Measurements from ENCODE around the gene PYGO2.

The PYGO2 gene

DNA sequence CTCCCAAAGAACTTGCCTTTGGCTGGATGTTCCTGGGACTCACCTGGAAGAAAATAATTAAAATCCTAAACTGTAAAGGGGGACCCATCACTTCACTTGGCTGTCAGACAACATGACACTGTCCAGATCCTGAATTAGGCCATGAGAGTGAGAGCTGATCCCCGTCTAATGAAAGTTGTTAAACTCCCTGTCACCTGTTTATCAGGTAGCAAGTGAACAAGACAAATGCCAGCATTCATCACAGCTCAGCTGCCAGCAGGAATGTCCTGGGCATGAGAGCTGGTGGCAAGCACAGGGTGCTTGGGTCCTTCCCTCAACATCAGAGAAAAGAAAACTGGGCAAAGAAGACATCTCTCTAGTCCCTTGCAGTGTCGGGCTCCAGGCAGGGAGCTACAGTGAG lies 48.8 kb downstream of the PYGO2 start:
- no peak overlapping the region for H3K4ac ChIP-seq (ENCODE audit: low read depth, low read length)
- no peak overlapping the region for H3K4me3 ChIP-seq (ENCODE audit: low read depth, low read length)
- no peak overlapping the region for H4K91ac ChIP-seq (ENCODE audit: low read depth, low read length)
- no peak overlapping the region for H2BK120ac ChIP-seq (ENCODE audit: insufficient read depth, low read length, poor library complexity)
- H3K23ac ChIP-seq (ENCODE audit: low read length) = no peak overlapping the region
- H3K4me1 ChIP-seq (ENCODE audit: control insufficient read depth in 1 of 2, insufficient read depth in 2 of 2, low read length in 2 of 2) = no peaks in the 10 kb centered on the region
- no peaks in the 10 kb centered on the region for H3K36me3 ChIP-seq (ENCODE audit: control insufficient read depth in 1 of 2, insufficient read depth in 2 of 2, low read length in 2 of 2)
- no peaks in the 10 kb centered on the region for H3K79me1 ChIP-seq (ENCODE audit: low read length)
- no peak overlapping the region for H2BK12ac ChIP-seq (ENCODE audit: low read length)
- H3K9ac ChIP-seq (ENCODE audit: low read length) = no peak overlapping the region
- DNase-seq = no peak
- H3K27ac ChIP-seq (ENCODE audit: low read depth, low read length) = no peak overlapping the region
- no peak overlapping the region for H4K12ac ChIP-seq (ENCODE audit: low read depth, low read length)
- H2AFZ ChIP-seq (ENCODE audit: insufficient read depth, low read length, poor library complexity) = no peak overlapping the region
- no peak overlapping the region for H3K18ac ChIP-seq (ENCODE audit: low read length)
- peaks cover 16% of the 10 kb centered on the region for H3K9me3 ChIP-seq (ENCODE audit: insufficient read depth, low read depth, low read length)
- H3K14ac ChIP-seq (ENCODE audit: low read length) = no peak overlapping the region
- no peak overlapping the region for H4K8ac ChIP-seq (ENCODE audit: low read depth, low read length)
- no peaks in the 10 kb centered on the region for H3K79me2 ChIP-seq (ENCODE audit: control insufficient read depth, insufficient read depth, low read length, poor library complexity)
- WGBS (ENCODE audit: extremely low coverage, insufficient coverage, insufficient read length) = no CpG with 5 or more reads among the region's 2 CpGs
- no peak overlapping the region for H3K4me2 ChIP-seq (ENCODE audit: low read length)
- no peak overlapping the region for H2BK5ac ChIP-seq (ENCODE audit: low read depth, low read length, poor library complexity)
- H2AK5ac ChIP-seq (ENCODE audit: low read length) = no peak overlapping the region
- H3K27me3 ChIP-seq (ENCODE audit: insufficient read depth, low read length) = no peaks in the 10 kb centered on the region

DNA sequence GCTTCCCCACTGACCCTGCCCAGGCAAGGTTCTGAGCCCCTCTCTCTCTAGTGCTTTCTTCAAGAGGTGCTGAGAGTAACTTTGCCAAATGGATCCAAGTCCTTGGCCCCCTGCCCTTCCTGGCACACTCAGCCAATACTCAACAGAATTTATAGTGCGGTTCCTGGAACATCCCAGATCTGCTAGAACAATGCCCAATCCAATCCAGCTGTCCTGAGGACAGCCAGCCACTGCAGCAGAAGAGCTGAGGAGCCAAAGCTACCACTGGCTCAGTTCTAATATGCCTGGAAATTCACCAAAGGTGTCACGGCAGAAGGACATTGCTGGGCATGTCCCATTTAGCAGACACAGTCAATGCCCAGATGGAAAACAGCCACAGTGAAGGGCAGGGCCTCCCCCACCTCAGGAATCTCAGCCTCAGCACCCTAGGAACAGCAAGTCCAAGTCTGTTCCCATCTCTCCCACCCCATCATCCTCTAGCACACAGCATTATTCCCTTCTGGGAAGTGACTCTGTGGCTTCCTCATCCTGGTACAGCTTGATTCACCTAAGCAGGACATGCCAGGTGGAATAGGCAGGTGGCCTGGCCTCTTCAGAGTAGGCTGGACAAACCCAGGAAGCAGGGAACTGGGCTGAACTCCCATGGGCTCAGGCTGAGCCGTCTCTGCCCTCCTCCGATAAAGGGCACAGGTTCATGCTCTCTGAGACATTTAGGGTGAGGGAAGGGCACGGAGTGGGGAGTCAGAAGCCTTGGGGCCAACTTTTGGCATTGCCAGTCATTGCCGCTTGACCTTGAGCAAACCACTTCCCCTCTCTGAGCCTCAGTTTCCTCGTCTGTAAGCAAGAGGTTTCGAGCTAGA lies 49.7 kb downstream of the PYGO2 start:
- no peaks in the 10 kb centered on the region for H3K27me3 ChIP-seq (ENCODE audit: insufficient read depth, low read length)
- no peaks in the 10 kb centered on the region for H3K79me1 ChIP-seq (ENCODE audit: low read length)
- H3K9me3 ChIP-seq (ENCODE audit: insufficient read depth, low read depth, low read length) = peaks cover 16% of the 10 kb centered on the region
- no peak overlapping the region for H4K91ac ChIP-seq (ENCODE audit: low read depth, low read length)
- H3K4me1 ChIP-seq (ENCODE audit: control insufficient read depth in 1 of 2, insufficient read depth in 2 of 2, low read length in 2 of 2) = no peaks in the 10 kb centered on the region
- H3K4me2 ChIP-seq (ENCODE audit: low read length) = no peak overlapping the region
- H2AFZ ChIP-seq (ENCODE audit: insufficient read depth, low read length, poor library complexity) = no peak overlapping the region
- no peak overlapping the region for H2BK12ac ChIP-seq (ENCODE audit: low read length)
- H3K36me3 ChIP-seq (ENCODE audit: control insufficient read depth in 1 of 2, insufficient read depth in 2 of 2, low read length in 2 of 2) = no peaks in the 10 kb centered on the region
- H2BK5ac ChIP-seq (ENCODE audit: low read depth, low read length, poor library complexity) = no peak overlapping the region
- no peak overlapping the region for H3K9ac ChIP-seq (ENCODE audit: low read length)
- no peak overlapping the region for H3K23ac ChIP-seq (ENCODE audit: low read length)
- H3K4me3 ChIP-seq (ENCODE audit: low read depth, low read length) = no peak overlapping the region
- DNase-seq = no peak
- H3K27ac ChIP-seq (ENCODE audit: low read depth, low read length) = no peak overlapping the region
- WGBS (ENCODE audit: extremely low coverage, insufficient coverage, insufficient read length) = no CpG with 5 or more reads among the region's 8 CpGs
- no peak overlapping the region for H2AK5ac ChIP-seq (ENCODE audit: low read length)
- H2BK120ac ChIP-seq (ENCODE audit: insufficient read depth, low read length, poor library complexity) = no peak overlapping the region
- H3K18ac ChIP-seq (ENCODE audit: low read length) = no peak overlapping the region
- H3K14ac ChIP-seq (ENCODE audit: low read length) = no peak overlapping the region
- no peak overlapping the region for H3K4ac ChIP-seq (ENCODE audit: low read depth, low read length)
- no peaks in the 10 kb centered on the region for H3K79me2 ChIP-seq (ENCODE audit: control insufficient read depth, insufficient read depth, low read length, poor library complexity)
- no peak overlapping the region for H4K8ac ChIP-seq (ENCODE audit: low read depth, low read length)
- H4K12ac ChIP-seq (ENCODE audit: low read depth, low read length) = no peak overlapping the region

DNA sequence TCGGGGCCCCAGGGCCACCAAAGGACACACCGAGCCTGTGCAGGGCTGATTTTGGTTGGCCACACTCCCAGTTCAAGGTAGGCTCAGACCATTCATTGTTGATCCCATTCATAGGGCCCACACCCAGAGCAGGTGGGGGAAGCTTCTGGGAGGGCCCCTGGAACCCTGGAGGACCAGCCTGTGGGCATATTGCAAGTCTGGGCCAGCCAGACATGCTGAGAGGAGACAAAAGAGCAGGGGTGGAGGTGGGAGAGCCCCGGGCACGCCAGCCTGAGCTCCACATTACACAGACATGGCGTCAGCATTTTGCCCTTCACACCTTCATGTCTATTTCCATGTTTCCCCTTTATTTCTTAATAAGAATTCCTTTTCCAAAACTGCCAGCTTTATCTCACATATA lies 50.7 kb downstream of the PYGO2 start:
- Histone ChIP-seq H3K4me3 (ENCODE audit: low read depth, low read length) (no peak overlapping the region), H3K23ac (ENCODE audit: low read length) (no peak overlapping the region), H4K12ac (ENCODE audit: low read depth, low read length) (no peak overlapping the region), H2BK12ac (ENCODE audit: low read length) (no peak overlapping the region), H4K8ac (ENCODE audit: low read depth, low read length) (no peak overlapping the region), H2BK5ac (ENCODE audit: low read depth, low read length, poor library complexity) (no peak overlapping the region), H2BK120ac (ENCODE audit: insufficient read depth, low read length, poor library complexity) (no peak overlapping the region), H3K14ac (ENCODE audit: low read length) (no peak overlapping the region), H3K79me1 (ENCODE audit: low read length) (no peaks in the 10 kb centered on the region), H2AK5ac (ENCODE audit: low read length) (no peak overlapping the region), H3K79me2 (ENCODE audit: control insufficient read depth, insufficient read depth, low read length, poor library complexity) (no peaks in the 10 kb centered on the region), H3K4me1 (ENCODE audit: control insufficient read depth in 1 of 2, insufficient read depth in 2 of 2, low read length in 2 of 2) (no peaks in the 10 kb centered on the region), H4K91ac (ENCODE audit: low read depth, low read length) (no peak overlapping the region), H3K27me3 (ENCODE audit: insufficient read depth, low read length) (no peaks in the 10 kb centered on the region), H3K9ac (ENCODE audit: low read length) (no peak overlapping the region), H3K36me3 (ENCODE audit: control insufficient read depth in 1 of 2, insufficient read depth in 2 of 2, low read length in 2 of 2) (no peaks in the 10 kb centered on the region), H3K4ac (ENCODE audit: low read depth, low read length) (no peak overlapping the region), H3K27ac (ENCODE audit: low read depth, low read length) (no peak overlapping the region), H3K4me2 (ENCODE audit: low read length) (no peak overlapping the region), H3K9me3 (ENCODE audit: insufficient read depth, low read depth, low read length) (peaks cover 18% of the 10 kb centered on the region), H3K18ac (ENCODE audit: low read length) (no peak overlapping the region), H2AFZ (ENCODE audit: insufficient read depth, low read length, poor library complexity) (no peak overlapping the region)
- no CpG with 5 or more reads among the region's 5 CpGs for WGBS (ENCODE audit: extremely low coverage, insufficient coverage, insufficient read length)
- no peak for DNase-seq

DNA sequence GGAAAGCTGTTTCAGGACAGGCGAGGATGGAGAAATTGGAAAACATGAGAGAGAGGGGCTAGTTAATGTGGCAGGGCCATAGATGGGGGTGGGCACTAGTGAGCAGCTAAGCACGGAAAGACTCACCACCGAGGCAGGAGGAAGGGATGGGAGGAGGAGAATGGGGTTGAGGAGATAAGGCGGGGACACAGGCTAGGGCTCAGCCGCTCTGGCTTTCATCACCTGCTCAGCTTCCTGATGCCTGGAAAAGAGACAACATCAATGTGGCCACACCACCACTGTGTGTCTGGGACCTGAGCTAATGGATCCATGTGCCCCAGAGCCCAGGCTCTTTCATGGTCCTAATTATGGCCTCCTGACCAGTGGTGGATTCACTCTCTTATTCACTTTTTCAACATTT lies 52.6 kb downstream of the PYGO2 start:
- H4K91ac ChIP-seq (ENCODE audit: low read depth, low read length) = no peak overlapping the region
- H2AFZ ChIP-seq (ENCODE audit: insufficient read depth, low read length, poor library complexity) = no peak overlapping the region

More for the DNA sequence above, 52.6 kb downstream of the PYGO2 start:
- H3K79me1 ChIP-seq (ENCODE audit: low read length) = no peaks in the 10 kb centered on the region
- WGBS (ENCODE audit: extremely low coverage, insufficient coverage, insufficient read length) = no CpG with 5 or more reads among the region's 5 CpGs
- no peak overlapping the region for H2BK12ac ChIP-seq (ENCODE audit: low read length)
- no peak overlapping the region for H3K23ac ChIP-seq (ENCODE audit: low read length)
- peaks cover 18% of the 10 kb centered on the region for H3K9me3 ChIP-seq (ENCODE audit: insufficient read depth, low read depth, low read length)
- H3K79me2 ChIP-seq (ENCODE audit: control insufficient read depth, insufficient read depth, low read length, poor library complexity) = no peaks in the 10 kb centered on the region
- H3K27ac ChIP-seq (ENCODE audit: low read depth, low read length) = no peak overlapping the region
- no peak overlapping the region for H3K9ac ChIP-seq (ENCODE audit: low read length)
- H3K4ac ChIP-seq (ENCODE audit: low read depth, low read length) = no peak overlapping the region
- H2BK5ac ChIP-seq (ENCODE audit: low read depth, low read length, poor library complexity) = no peak overlapping the region
- no peak for DNase-seq
- no peak overlapping the region for H3K14ac ChIP-seq (ENCODE audit: low read length)
- H3K4me3 ChIP-seq (ENCODE audit: low read depth, low read length) = no peak overlapping the region
- no peak overlapping the region for H3K18ac ChIP-seq (ENCODE audit: low read length)
- no peak overlapping the region for H4K8ac ChIP-seq (ENCODE audit: low read depth, low read length)
- no peak overlapping the region for H2BK120ac ChIP-seq (ENCODE audit: insufficient read depth, low read length, poor library complexity)
- H4K12ac ChIP-seq (ENCODE audit: low read depth, low read length) = no peak overlapping the region
- H3K27me3 ChIP-seq (ENCODE audit: insufficient read depth, low read length) = no peaks in the 10 kb centered on the region
- H3K4me1 ChIP-seq (ENCODE audit: control insufficient read depth in 1 of 2, insufficient read depth in 2 of 2, low read length in 2 of 2) = no peaks in the 10 kb centered on the region
- H3K4me2 ChIP-seq (ENCODE audit: low read length) = no peak overlapping the region
- no peak overlapping the region for H2AK5ac ChIP-seq (ENCODE audit: low read length)
- no peaks in the 10 kb centered on the region for H3K36me3 ChIP-seq (ENCODE audit: control insufficient read depth in 1 of 2, insufficient read depth in 2 of 2, low read length in 2 of 2)

Data from trophoblast cell (in vitro differentiated cells and primary cell).